HepG2 (cell line): ENCODE results near the gene LAMC3. TPM values are rescaled to one million over a fixed set of nuclear protein-coding genes. Genes with fewer than 3 reads are reported as not detected.
A peak's percentile ranks its signal among the peaks of the same experiment; 100 is the strongest.

ENCODE experiments used
- ATAC-seq: fragments of 200-7000 bp; cut with Tn5 transposase; 3 replicates; pipeline ENCODE4 v1.9.1; 2020; ENCODE audit warnings: mild to moderate bottlenecking, moderate library complexity
- BruUV-seq: library from RNA; stranded (reverse); fragments of 400-500 nt; replicated peaks from 2 replicates; lab custom pipeline; 2021; lab: Mats Ljungman, UMichigan
- CTCF ChIA-PET: fragments of 300-600 bp; formaldehyde crosslinking; extraction: SDS; loops from one replicate; lab custom pipeline; 2021; ENCODE audit warnings: low total read pairs, inconsistent platforms, low intra/inter-chr PET ratio; lab: Yijun Ruan, JAX
- POLR2A ChIA-PET: fragments of 350-600 bp; sonication (Branson Sonifier 250); formaldehyde crosslinking; loops from one replicate; lab custom pipeline; 2020; ENCODE audit warnings: antibody characterized with exemption, inconsistent platforms; lab: Yijun Ruan, JAX
- DNase-seq: peaks from one replicate; pipeline ENCODE4 v3.0.0-alpha.2; 2015; ENCODE audit warnings: low spot score
- FAIRE-seq: peaks from 3 replicates; lab custom pipeline; 2011; peaks lifted over from hg19 to GRCh38; lab: Jason Lieb, UNC
- H2AFZ ChIP-seq: one replicate; pipeline ENCODE4 v1.6.1; 2011; ENCODE audit warnings: low read length, inconsistent platforms
- H3K27ac ChIP-seq: fragments of 300-600 bp; 3 replicates; pipeline ENCODE4 v1.8.0; 2011; ENCODE audit warnings: mixed run types, mild to moderate bottlenecking, mixed read lengths, low read length, inconsistent platforms; ENCODE audit not compliant: insufficient read depth; ENCODE audit errors: extremely low read length
- H3K27me3 ChIP-seq, 2 experiments: fragments of 200-600 bp in 1 of 2; 2 replicates in 1 of 2; 3 replicates in 1 of 2; pipeline versions ENCODE4 v1.6.0 to v1.8.0; 2011; ENCODE audit warnings: low read length in 2 of 2, mild to moderate bottlenecking in 2 of 2, moderate library complexity in 2 of 2, inconsistent platforms in 1 of 2; ENCODE audit not compliant: insufficient read depth in 2 of 2, control insufficient read depth in 1 of 2
- H3K36me3 ChIP-seq, 2 experiments: fragments of 200-600 bp in 1 of 2; replicated peaks in 1 of 2; 2 replicates in 1 of 2; 3 replicates in 1 of 2; pipeline versions ENCODE4 v1.5.1 to v1.8.0; 2011; ENCODE audit warnings: low read length in 2 of 2, inconsistent platforms in 1 of 2; ENCODE audit not compliant: insufficient read depth in 2 of 2, control insufficient read depth in 1 of 2
- H3K4me1 ChIP-seq: 2 replicates; pipeline ENCODE4 v1.5.1; 2012; ENCODE audit warnings: low read length, inconsistent platforms; ENCODE audit not compliant: insufficient read depth
- H3K4me2 ChIP-seq: 2 replicates; pipeline ENCODE4 v1.6.0; 2011; ENCODE audit warnings: low read depth, low read length, inconsistent platforms
- H3K4me3 ChIP-seq, 3 experiments: fragments of 200-600 bp in 1 of 3; sonication (generic), shearing (Covaris generic) in 1 of 3; replicated peaks in 1 of 3; 2 replicates each; pipeline ENCODE4 v1.5.1; 2011 to 2016; ENCODE audit warnings: low read length in 3 of 3, inconsistent platforms in 2 of 3, low read depth in 2 of 3, mild to moderate bottlenecking in 2 of 3, control low read depth in 1 of 3, mixed read lengths in 1 of 3; ENCODE audit not compliant: insufficient read depth in 1 of 3
- H3K79me2 ChIP-seq: one replicate; pipeline ENCODE4 v1.6.1; 2011; ENCODE audit warnings: low read length, inconsistent platforms; ENCODE audit not compliant: insufficient read depth
- H3K9ac ChIP-seq: 2 replicates; pipeline ENCODE4 v1.6.0; 2011; ENCODE audit warnings: mild to moderate bottlenecking, low read depth, low read length, inconsistent platforms; ENCODE audit not compliant: insufficient read depth
- H3K9me3 ChIP-seq: 2 replicates; pipeline ENCODE4 v1.5.1; 2012; ENCODE audit warnings: mild to moderate bottlenecking, low read length
- H4K20me1 ChIP-seq: 2 replicates; pipeline ENCODE4 v1.6.0; 2011; ENCODE audit warnings: inconsistent platforms, mild to moderate bottlenecking, low read length, moderate library complexity; ENCODE audit not compliant: insufficient read depth
- DPF2 ChIP-seq: sonication (generic); formaldehyde crosslinking; IDR thresholded peaks from 2 replicates; pipeline ENCODE4 v1.4.0; 2020; ENCODE audit warnings: mild to moderate bottlenecking, low read depth, missing genetic modification reagents, borderline replicate concordance
- GABPB1 ChIP-seq: IDR thresholded peaks from 2 replicates; pipeline ENCODE4 v1.6.1; 2016; ENCODE audit warnings: mild to moderate bottlenecking, missing genetic modification reagents, moderate library complexity, missing compliant biosample characterization
- KLF15 ChIP-seq: sonication (generic); formaldehyde crosslinking; IDR thresholded peaks from 2 replicates; pipeline ENCODE4 v1.8.1; 2023; ENCODE audit warnings: borderline replicate concordance, mild to moderate bottlenecking, inconsistent platforms, missing genetic modification reagents, mixed read lengths
- MXD4 ChIP-seq: IDR thresholded peaks from 2 replicates; pipeline ENCODE4 v1.6.1; 2016; ENCODE audit warnings: mild to moderate bottlenecking, missing biosample characterization, missing genetic modification reagents
- NR2C2 ChIP-seq: sonication (generic); formaldehyde crosslinking; IDR thresholded peaks from 2 replicates; pipeline ENCODE4 v1.4.0; 2020; ENCODE audit warnings: missing genetic modification reagents, mild to moderate bottlenecking, moderate library complexity, borderline replicate concordance
- SRSF1 ChIP-seq: fragments of 200-400 bp; formaldehyde crosslinking; optimal IDR thresholded peaks from 2 replicates; pipeline ENCODE3; 2017; ENCODE audit warnings: mild to moderate bottlenecking, low read depth, low read length, moderate library complexity
- ZNF460 ChIP-seq: sonication (generic); formaldehyde crosslinking; IDR thresholded peaks from 2 replicates; pipeline ENCODE4 v1.5.1; 2020; ENCODE audit warnings: missing genetic modification reagents, mild to moderate bottlenecking, borderline replicate concordance
- WGBS: methylation state at CpG from one replicate; pipeline ENCODE4 v1.1.6; 2017; ENCODE audit warnings: low lambda C conversion rate; 5-methylcytosine and 5-hydroxymethylcytosine counted together
- in situ Hi-C: cut with HindIII; loops from 2 replicates; pipeline ENCODE4 v1.10.0; 2017; ENCODE audit warnings: low pct_unique_long_range_greater_than_20kb; ENCODE audit not compliant: extremely low pct_ligation_motif_present
- intact Hi-C: fragments of 100-400 bp; cut with micrococcal nuclease; formaldehyde crosslinking; loops from one replicate; pipeline ENCODE4 v1.10.0; 2022; ENCODE audit not compliant: unreplicated experiment
- polyA plus RNA-seq, 8 experiments: library from polyadenylated mRNA; depleted of rRNA in 3 of 8; stranded (reverse) in 7 of 8; unstranded in 1 of 8; fragments of >200 nt; fragmentation: Illumina TruSeq in 4 of 8; extraction: Trizol in 4 of 8; gene quantifications; 2 replicates each; pipeline versions ENCODE4 v1.2.1 to v1.2.3, GENCODE V29; 2011 to 2016; ENCODE audit warnings: low read depth in 4 of 8, missing spikeins in 1 of 8, mixed read lengths in 1 of 8; ENCODE audit not compliant: insufficient read depth in 1 of 8
- total RNA-seq, 5 experiments: library from RNA; depleted of rRNA; stranded (reverse); fragments of >200 nt; fragmentation: Illumina TruSeq; extraction: Trizol; gene quantifications; 2 replicates each; pipeline ENCODE4 v1.2.3, GENCODE V29; 2016; ENCODE audit warnings: low read depth in 1 of 5
- TF ChIP-seq, protein P1 (sequence below): sonication (generic); formaldehyde crosslinking; IDR thresholded peaks from 2 replicates; pipeline ENCODE4 v1.4.0; 2020; ENCODE audit warnings: missing genetic modification reagents

LAMC3 gene
- total and polyA plus RNA-seq, 2 of the 13 experiments (the other 11 are each of a cell fraction or from before 2014, with no cell fraction given): 0.07 to 0.57 TPM

DNA sequence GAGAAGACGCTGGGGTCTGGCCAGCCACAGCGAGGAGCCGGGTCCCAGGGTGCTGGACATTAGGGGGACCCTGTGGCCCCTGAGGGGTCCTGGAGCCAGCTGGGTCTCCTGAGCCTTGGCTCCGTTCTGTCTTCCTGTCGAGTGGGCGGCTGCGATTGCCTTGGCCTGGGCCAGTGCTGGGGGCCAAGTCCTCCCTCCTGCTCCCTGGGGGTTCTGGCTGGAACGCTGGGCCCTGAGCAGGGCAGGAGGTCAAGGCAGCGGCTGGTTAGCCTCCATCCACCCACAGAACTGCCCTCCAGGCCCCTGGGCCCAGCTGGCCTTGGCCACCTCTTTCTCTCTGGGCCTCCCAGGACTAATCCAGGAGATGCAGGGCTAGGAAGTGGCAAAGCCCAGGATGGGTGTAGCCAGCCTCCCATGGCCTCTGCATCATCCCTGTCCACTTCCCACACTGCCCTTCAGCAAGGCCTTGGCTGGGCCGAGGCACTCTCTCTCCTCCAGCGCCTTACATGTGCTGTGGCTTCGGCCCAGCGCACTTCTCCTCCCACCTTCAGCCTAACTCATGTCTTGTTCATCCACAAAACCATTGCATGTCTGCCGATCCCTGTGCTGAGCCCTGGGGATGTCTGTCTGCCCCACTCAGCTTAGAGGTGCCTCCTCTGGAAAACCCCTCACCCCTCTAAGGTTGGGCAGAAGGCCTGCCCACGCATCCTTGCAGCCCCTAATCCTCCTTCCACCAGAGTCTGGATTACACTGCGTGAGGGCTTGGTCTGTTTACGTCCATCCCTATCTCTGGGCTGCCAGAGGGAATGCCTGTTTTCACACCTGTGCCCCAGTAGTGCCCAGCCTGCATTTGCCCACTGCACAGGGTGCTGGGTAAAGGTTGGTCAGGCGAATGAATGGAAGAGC, 5.0 kb downstream of the LAMC3 start:
- DNase-seq: no peak
- POLR2A ChIA-PET: no interaction called here
- no peak overlapping the region for H3K4me3 ChIP-seq
- H3K4me1 ChIP-seq: peaks cover 22% of the 10 kb centered on the region
- H4K20me1 ChIP-seq: no peaks in the 10 kb centered on the region
- ATAC-seq: no peak; the same call in 2 of the 3 replicates
- no peaks in the 10 kb centered on the region for H3K9me3 ChIP-seq
- H3K9ac ChIP-seq: no peak overlapping the region
- TF ChIP-seq GABPB1 (CRISPR knock-in tag) (no peak), SRSF1 (no peak), MXD4 (no peak), ZNF460 (CRISPR knock-in tag) (no peak), KLF15 (CRISPR knock-in tag) (no peak), DPF2 (CRISPR knock-in tag) (no peak), NR2C2 (CRISPR knock-in tag) (no peak)
- TF ChIP-seq, protein P1, sequence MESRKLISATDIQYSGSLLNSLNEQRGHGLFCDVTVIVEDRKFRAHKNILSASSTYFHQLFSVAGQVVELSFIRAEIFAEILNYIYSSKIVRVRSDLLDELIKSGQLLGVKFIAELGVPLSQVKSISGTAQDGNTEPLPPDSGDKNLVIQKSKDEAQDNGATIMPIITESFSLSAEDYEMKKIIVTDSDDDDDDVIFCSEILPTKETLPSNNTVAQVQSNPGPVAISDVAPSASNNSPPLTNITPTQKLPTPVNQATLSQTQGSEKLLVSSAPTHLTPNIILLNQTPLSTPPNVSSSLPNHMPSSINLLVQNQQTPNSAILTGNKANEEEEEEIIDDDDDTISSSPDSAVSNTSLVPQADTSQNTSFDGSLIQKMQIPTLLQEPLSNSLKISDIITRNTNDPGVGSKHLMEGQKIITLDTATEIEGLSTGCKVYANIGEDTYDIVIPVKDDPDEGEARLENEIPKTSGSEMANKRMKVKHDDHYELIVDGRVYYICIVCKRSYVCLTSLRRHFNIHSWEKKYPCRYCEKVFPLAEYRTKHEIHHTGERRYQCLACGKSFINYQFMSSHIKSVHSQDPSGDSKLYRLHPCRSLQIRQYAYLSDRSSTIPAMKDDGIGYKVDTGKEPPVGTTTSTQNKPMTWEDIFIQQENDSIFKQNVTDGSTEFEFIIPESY (CRISPR knock-in tag): peak; percentile 27; the same call in 1 of the 2 replicates
- intact Hi-C loops: loop anchor here (1.0 kb wide), 1 partner anchor 18 kb away; no protein-coding TSS in a partner anchor
- H3K79me2 ChIP-seq: no peaks in the 10 kb centered on the region
- WGBS: 16% methylated on average over 7 of the region's 18 CpGs
- no peak overlapping the region for H2AFZ ChIP-seq
- H3K36me3 ChIP-seq: no peaks in the 10 kb centered on the region
- no peak for FAIRE-seq
- in situ Hi-C loops: loop anchor here (5.0 kb wide), 1 partner anchor 33 kb away; no protein-coding TSS in a partner anchor
- H3K4me2 ChIP-seq: no peak overlapping the region
- BruUV-seq: no TSS peak
- no peak overlapping the region for H3K27ac ChIP-seq
- CTCF ChIA-PET: no interaction called here
- H3K27me3 ChIP-seq: peaks cover 19 to 79% of the 10 kb centered on the region in 2 experiments
